ENCODE data around the gene MFN2. TPM values are rescaled to one million over a fixed set of nuclear protein-coding genes. Genes with fewer than 3 reads are reported as not detected.
A peak's percentile ranks its signal among the peaks of the same experiment; 100 is the strongest.
"Not testable (repeated sequence)": the region's sequence is repeated elsewhere in the genome, so short reads cannot be mapped to it uniquely, and the experiment has no call there.

Gene MFN2
- total RNA-seq, 2 donors from 2014 or later: 442 to 451 TPM

- ATAC-seq (peak in 1 of 2 donors; percentile 23), DNase-seq (no peak)
- intact Hi-C loops (cut with DNase I): no loop called here
Observed at GRCh38 chr1:11989669-11990068, 9.4 kb downstream of the MFN2 start.

- ATAC-seq: peak; percentile 88 to 91
- intact Hi-C loops (cut with DNase I): no loop called here
Observed at GRCh38 chr1:11990303-11991032, 10.2 kb downstream of the MFN2 start.

GRCh38 chr1:11991969-11992676 lies 11.9 kb downstream of the MFN2 start:
- DNase-seq (no peak), ATAC-seq (no peak)
- intact Hi-C loops (cut with DNase I): no loop called here

More at GRCh38 chr1:11990303-11991032, 10.2 kb downstream of the MFN2 start:
- DNase-seq: peak; percentile 56

GRCh38 chr1:11997081-11997850 lies 17.0 kb downstream of the MFN2 start:
- intact Hi-C loops (cut with DNase I): no loop called here
- DNase-seq: no peak
- ATAC-seq: no peak

- DNase-seq: no peak
- ATAC-seq: no peak
- intact Hi-C loops (cut with DNase I): no loop called here
Observed at GRCh38 chr1:11998636-11999035, 18.4 kb downstream of the MFN2 start.

- ATAC-seq (no peak), DNase-seq (no peak)
- intact Hi-C loops (cut with DNase I): no loop called here
Observed at GRCh38 chr1:11999236-11999635, 19.0 kb downstream of the MFN2 start.

GRCh38 chr1:12001249-12001917 lies 21.1 kb downstream of the MFN2 start:
- no peak for ATAC-seq
- no peak for DNase-seq
- intact Hi-C loops (cut with DNase I): no loop called here

GRCh38 chr1:12001996-12002493 lies 21.8 kb downstream of the MFN2 start:
- DNase-seq (no peak), ATAC-seq (peak; percentile 56 to 62)
- intact Hi-C loops (cut with DNase I): no loop called here

- no peak for DNase-seq
- intact Hi-C loops (cut with DNase I): no loop called here
- no peak for ATAC-seq
Observed at GRCh38 chr1:12003762-12004161, 23.5 kb downstream of the MFN2 start.

GRCh38 chr1:12005488-12006166 lies 25.4 kb downstream of the MFN2 start:
- DNase-seq (no peak), ATAC-seq (peak; percentile 24 to 47)
- intact Hi-C loops (cut with DNase I): no loop called here

GRCh38 chr1:12006167-12006921 lies 26.1 kb downstream of the MFN2 start:
- intact Hi-C loops (cut with DNase I): no loop called here
- ATAC-seq (no peak), DNase-seq (no peak)

- intact Hi-C loops (cut with DNase I): no loop called here
- ATAC-seq (no peak), DNase-seq (no peak)
Observed at GRCh38 chr1:12007204-12007603, 27.0 kb downstream of the MFN2 start.

GRCh38 chr1:12008355-12008754 lies 28.1 kb downstream of the MFN2 start:
- DNase-seq; ATAC-seq; intact Hi-C loops (cut with DNase I): not testable (repeated sequence)

GRCh38 chr1:12009318-12009947 lies 29.2 kb downstream of the MFN2 start:
- intact Hi-C loops (cut with DNase I): no loop called here
- no peak for DNase-seq
- no peak for ATAC-seq

GRCh38 chr1:12010746-12011570 lies 30.7 kb downstream of the MFN2 start:
- intact Hi-C loops (cut with DNase I): no loop called here
- DNase-seq (no peak), ATAC-seq (no peak)

- no peak for ATAC-seq
Observed at GRCh38 chr1:12011998-12012397, 31.8 kb downstream of the MFN2 start.

More at GRCh38 chr1:12011998-12012397, 31.8 kb downstream of the MFN2 start:
- intact Hi-C loops (cut with DNase I): no loop called here
- no peak for DNase-seq

Data from left cardiac atrium (tissue), 4 donors.